Activated CD4-positive, alpha-beta T cell treated with anti-CD3 and anti-CD28 coated beads, Interleukin-2, amount 10 ng/mL, durations not matched to agents 7 days and 5 days (primary cell): Measurements from ENCODE around the gene LYZL6. TPM values are rescaled to one million over a fixed set of nuclear protein-coding genes. Genes with fewer than 3 reads are reported as not detected.
"Not testable (repeated sequence)": the region's sequence is repeated elsewhere in the genome, so short reads cannot be mapped to it uniquely, and the experiment has no call there.

Experiments used
- CTCF ChIA-PET: fragments of 350-600 bp; sonication (Branson Sonifier 250); formaldehyde crosslinking; loops from one replicate; lab custom pipeline; 2021; ENCODE audit warnings: antibody characterized with exemption; lab: Charles Lee
- POLR2A ChIA-PET: fragments of 350-600 bp; sonication (Branson Sonifier 250); formaldehyde crosslinking; loops from one replicate; lab custom pipeline; 2021; ENCODE audit warnings: antibody characterized with exemption; lab: Charles Lee
- DNase-seq: peaks from one replicate; pipeline ENCODE4 v3.0.0-alpha.2; 2020
- H3K27ac Mint-ChIP-seq: one replicate; pipeline ENCODE4 v1.8.0; 2021; ENCODE audit warnings: mild to moderate bottlenecking, moderate library complexity, mixed read lengths
- H3K27me3 Mint-ChIP-seq: one replicate; pipeline ENCODE4 v1.8.0; 2021; ENCODE audit warnings: mixed read lengths
- H3K36me3 Mint-ChIP-seq: one replicate; pipeline ENCODE4 v1.8.0; 2021; ENCODE audit warnings: low read depth, mixed read lengths
- H3K4me1 Mint-ChIP-seq: one replicate; pipeline ENCODE4 v1.8.0; 2021; ENCODE audit warnings: mixed read lengths
- H3K4me3 Mint-ChIP-seq: one replicate; pipeline ENCODE4 v1.8.0; 2021; ENCODE audit warnings: mild to moderate bottlenecking, moderate library complexity, mixed read lengths
- H3K9me3 Mint-ChIP-seq: one replicate; pipeline ENCODE4 v1.8.0; 2021; ENCODE audit warnings: mixed read lengths
- total RNA-seq, 2 experiments: library from RNA; stranded (reverse); gene quantifications; one replicate each; pipeline ENCODE4 v1.2.3, GENCODE V29; 2021

Gene LYZL6
- total RNA-seq, 2 experiments from 2014 or later, result not detected

DNA sequence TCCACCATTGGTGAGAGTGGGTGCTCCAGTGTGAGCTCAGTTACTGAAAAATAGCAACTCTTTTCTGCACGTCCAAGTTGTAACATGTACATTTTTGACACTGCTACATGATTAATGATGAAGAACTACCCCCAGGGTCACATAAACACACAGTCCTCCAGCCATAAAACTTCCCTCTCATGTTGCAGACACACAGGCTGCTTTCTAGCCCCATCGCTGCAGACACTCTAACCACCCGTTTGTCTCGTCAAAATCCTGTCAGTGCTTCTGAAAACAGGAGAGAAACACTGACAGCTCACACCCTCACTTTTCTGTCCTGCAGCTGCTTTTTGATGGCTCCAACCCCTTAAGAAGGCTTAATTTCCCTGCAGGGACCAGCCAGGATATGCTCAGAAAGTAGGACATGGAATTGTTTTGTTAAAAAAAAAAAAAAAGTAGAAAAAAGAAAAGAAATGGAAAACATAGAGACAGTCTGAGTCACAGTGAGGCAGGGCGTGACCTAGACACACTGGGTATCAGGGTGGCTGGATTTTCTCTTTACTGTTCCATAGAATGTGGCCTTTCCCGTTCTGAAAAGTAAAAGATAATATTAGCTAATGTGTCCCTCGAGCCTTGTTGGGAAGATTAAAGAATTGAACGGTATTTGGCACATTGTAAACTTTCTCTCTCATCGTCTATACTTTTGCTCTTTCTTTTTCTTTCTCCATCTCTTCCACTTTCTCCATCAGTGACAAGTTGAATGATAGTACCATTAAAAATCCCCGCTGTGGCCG is 42.6 kb downstream of the LYZL6 start:
- POLR2A ChIA-PET, result no interaction called here
- CTCF ChIA-PET, result interaction anchor here (0.6 to 3.2 kb wide), 9 partner anchors 9 to 84 kb away, joined by 3 to 17 read pairs (median 4); partner anchors contain the start of genes CCL5 and RDM1
- peaks cover 57% of the 10 kb centered on the region for H3K4me1 Mint-ChIP-seq
- H3K27ac Mint-ChIP-seq, result peak overlapping the region; percentile 52
- H3K27me3 Mint-ChIP-seq, result peaks cover 7% of the 10 kb centered on the region
- H3K36me3 Mint-ChIP-seq, result peaks cover 3% of the 10 kb centered on the region
- H3K9me3 Mint-ChIP-seq, result no peaks in the 10 kb centered on the region
- no peak for DNase-seq
- H3K4me3 Mint-ChIP-seq, result peak overlapping the region; percentile 4

DNA sequence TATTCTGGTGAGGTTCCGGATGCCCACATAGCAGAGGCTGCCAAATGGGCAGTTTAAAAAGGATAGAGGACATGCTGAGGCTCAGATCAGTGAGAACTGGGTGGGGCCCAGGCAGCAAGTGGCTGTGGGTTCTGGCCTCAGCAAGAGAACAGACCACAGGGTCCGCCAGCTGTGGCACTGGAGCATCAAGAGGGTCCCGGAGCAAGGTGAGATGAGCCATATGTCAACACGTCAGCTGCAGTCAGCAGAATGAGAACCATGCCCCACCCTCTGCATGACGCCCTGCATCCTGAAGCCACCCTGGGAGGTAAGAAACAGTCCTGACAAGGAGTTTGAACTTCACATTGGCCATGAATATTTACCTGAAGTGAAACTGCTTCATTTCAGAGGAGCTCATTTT is 43.2 kb downstream of the LYZL6 start:
- Mint-ChIP-seq H3K9me3 (no peaks in the 10 kb centered on the region), H3K27ac (peak overlapping the region; percentile 52), H3K4me1 (peaks cover 63% of the 10 kb centered on the region), H3K4me3 (peak overlapping the region; percentile 4), H3K27me3 (peaks cover 7% of the 10 kb centered on the region), H3K36me3 (peaks cover 3% of the 10 kb centered on the region)
- DNase-seq, result no peak
- ChIA-PET CTCF (interaction anchor here (0.6 to 3.2 kb wide), 6 partner anchors 8 to 31 kb away, joined by 3 to 17 read pairs (median 4); partner anchors contain the start of genes CCL5 and RDM1), POLR2A (no interaction called here)

DNA sequence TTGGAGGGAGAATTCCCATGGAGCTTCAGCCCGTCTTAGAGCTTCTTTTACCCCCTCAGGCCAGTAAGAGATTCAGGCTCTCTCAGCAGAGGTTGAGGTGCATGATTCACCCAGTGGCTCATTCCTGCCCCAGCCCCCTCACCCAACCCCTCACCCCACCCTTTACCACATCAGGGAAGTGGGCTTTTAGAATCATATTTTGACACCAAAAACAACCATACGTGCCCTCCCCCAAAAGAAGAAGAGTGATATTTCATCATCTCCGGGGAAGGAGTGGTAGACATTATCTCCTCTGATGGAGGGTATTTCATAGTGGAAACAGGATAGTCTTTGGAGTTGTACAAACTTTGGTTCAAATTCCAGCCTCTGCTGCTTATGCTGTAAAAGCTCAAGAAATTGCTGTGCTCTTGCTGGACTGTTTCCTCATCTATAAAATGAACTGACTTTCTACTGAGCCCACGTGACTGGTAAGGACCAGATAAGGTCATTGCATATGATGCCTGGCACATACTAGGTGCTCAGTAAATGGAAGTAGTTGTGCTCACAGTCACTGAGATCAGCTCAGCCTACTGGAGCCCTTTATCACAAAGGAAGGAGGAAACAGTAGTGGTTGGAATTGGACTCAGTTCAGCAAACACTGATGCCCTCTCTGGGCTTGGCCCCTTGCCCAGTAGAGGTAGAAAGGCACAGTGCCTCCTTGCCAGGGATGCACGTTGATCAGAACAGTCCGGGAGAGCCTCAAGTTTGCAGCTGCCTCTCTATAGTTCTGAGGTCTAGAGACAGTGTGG is 45.0 kb downstream of the LYZL6 start:
- Mint-ChIP-seq H3K4me3 (peak overlapping the region; percentile 48), H3K27me3 (no peaks in the 10 kb centered on the region), H3K36me3 (peaks cover 3% of the 10 kb centered on the region), H3K9me3 (peaks cover 4% of the 10 kb centered on the region), H3K4me1 (peaks cover 66% of the 10 kb centered on the region), H3K27ac (peak overlapping the region; percentile 84)
- POLR2A ChIA-PET, result no interaction called here
- CTCF ChIA-PET, result interaction anchor here (0.9 to 1.0 kb wide), 3 partner anchors 26 to 354 kb away, joined by 3 to 6 read pairs (median 3); no protein-coding TSS in a partner anchor
- DNase-seq, result peak; percentile 52

DNA sequence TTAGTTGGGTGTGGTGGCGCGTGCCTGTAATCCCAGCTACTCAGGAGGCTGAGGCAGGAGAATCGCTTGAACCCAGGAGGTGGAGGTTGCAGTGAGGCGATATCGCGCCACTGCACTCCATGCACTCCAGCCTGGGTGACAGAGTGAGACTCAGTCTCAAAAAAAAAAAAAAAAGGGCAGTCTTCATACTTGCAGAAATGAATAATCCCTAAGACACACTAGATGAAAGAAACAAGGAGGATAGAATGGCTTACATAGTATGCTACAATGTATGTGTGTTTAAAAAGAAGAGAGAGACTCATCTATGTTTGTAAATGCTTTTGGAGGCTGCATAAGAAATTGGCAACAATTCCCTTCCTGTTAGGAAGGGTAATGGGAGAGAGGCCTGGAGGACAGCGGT is 45.7 kb downstream of the LYZL6 start:
- Mint-ChIP-seq H3K27ac (peak overlapping the region; percentile 84), H3K4me1 (peaks cover 65% of the 10 kb centered on the region), H3K4me3 (peak overlapping the region; percentile 48)
- CTCF ChIA-PET, result interaction anchor here (0.9 to 1.0 kb wide), 3 partner anchors 25 to 353 kb away, joined by 3 to 6 read pairs (median 3); no protein-coding TSS in a partner anchor
- POLR2A ChIA-PET, H3K27me3 Mint-ChIP-seq, H3K36me3 Mint-ChIP-seq, H3K9me3 Mint-ChIP-seq, DNase-seq: not testable (repeated sequence)

DNA sequence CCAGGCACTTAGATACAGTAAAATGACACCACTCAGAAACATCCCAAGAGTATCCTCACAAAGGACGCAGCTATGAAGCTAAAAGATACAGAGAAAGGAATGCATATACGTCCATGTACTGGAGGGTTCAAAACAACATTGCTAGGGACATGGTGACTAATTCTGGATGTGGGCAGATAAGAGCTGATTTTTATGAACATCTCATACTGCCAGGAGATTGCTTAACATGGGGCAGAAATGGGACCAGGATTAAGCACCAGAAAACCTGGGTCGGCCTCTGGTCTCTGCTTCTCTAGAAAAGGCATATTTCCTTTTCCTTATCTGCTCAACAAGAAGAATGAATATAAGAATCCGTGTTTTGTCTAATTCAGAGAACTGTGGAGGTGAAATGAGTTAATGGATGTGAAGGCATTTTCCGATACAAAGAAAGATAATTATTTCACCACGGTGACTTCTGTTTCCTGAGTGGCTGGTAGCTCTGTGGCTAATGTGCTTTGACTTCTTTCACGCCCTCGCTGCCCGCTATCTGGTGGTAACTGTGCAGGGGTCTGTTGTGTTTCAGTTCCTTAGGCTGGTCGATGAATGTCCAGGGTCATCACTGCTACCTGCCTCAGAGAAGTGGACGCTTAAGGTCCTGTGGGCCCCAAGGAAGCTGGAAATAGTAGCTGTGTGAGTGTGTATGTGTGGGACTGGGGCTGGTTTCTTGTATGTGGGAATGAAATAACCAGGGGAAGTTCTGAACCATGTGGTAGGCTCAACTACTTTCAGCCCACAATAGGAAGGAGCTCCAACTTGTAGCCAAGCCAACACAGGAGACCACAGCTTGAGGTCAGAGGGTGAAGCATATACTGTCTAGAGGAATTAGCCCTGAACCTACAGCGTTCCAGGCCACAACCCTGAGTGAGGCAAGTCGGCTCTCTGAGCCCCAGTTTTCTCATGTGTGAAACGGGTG is 47.6 kb downstream of the LYZL6 start:
- H3K4me3 Mint-ChIP-seq, result peak overlapping the region; percentile 33
- H3K36me3 Mint-ChIP-seq, result peaks cover 3% of the 10 kb centered on the region
- H3K9me3 Mint-ChIP-seq, result peaks cover 4% of the 10 kb centered on the region
- POLR2A ChIA-PET, result interaction anchor here (0.9 kb wide), 1 partner anchor 16 kb away, joined by 3 read pairs; the partner anchor contains the start of gene CCL5
- DNase-seq, result peak; percentile 52
- H3K27ac Mint-ChIP-seq, result peak overlapping the region; percentile 74
- peaks cover 74% of the 10 kb centered on the region for H3K4me1 Mint-ChIP-seq
- CTCF ChIA-PET, result interaction anchor here (0.8 to 1.9 kb wide), 10 partner anchors 9 to 638 kb away, joined by 3 to 6 read pairs (median 3); partner anchors contain the start of genes CCL5 and RDM1
- no peaks in the 10 kb centered on the region for H3K27me3 Mint-ChIP-seq

DNA sequence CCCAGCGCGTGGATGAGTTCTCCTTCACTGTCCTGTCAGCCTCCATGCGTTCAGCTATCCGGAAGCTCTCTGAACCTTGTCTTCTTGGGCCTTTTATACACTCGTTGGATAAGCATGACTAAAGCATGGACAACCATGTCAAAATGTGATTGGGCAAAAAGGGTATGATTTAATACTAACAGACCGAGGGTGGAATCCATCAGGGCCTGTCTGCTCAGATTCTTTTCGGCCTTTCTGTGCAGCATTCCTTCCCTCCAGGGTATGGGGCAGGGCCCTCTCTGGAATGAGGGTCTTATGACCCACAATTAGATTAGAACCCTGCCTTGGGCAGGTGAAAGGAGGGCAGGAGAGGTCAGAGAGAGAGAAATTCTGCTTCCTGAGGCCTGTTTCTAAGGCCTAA is 49.3 kb downstream of the LYZL6 start:
- no peak for DNase-seq
- H3K27ac Mint-ChIP-seq, result no peak overlapping the region
- ChIA-PET POLR2A (no interaction called here), CTCF (interaction anchor here (1.1 kb wide), 1 partner anchor 130 kb away, joined by 3 read pairs; no protein-coding TSS in a partner anchor)
- peaks cover 1% of the 10 kb centered on the region for H3K36me3 Mint-ChIP-seq
- no peaks in the 10 kb centered on the region for H3K27me3 Mint-ChIP-seq
- H3K4me1 Mint-ChIP-seq, result peaks cover 74% of the 10 kb centered on the region
- H3K9me3 Mint-ChIP-seq, result peaks cover 4% of the 10 kb centered on the region
- no peak overlapping the region for H3K4me3 Mint-ChIP-seq

DNA sequence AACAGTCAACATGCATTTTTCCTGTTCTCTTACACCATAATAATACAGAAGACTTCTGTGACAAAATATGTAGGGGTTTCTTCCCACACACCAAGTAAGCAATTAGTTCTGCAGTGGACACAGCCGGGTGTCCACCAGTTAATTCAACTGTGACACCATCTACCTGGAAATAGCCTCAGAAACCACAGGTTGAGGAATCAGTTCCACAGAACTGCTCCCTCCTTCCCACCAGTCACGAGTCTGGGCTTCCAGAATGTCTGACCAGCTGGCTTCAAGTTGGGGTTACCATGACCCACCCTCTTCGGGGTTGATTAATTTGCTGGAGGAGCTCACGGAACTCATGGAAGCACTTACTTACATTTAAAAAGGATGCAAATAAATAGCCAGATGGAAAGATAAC is 49.8 kb downstream of the LYZL6 start:
- Mint-ChIP-seq H3K9me3 (peaks cover 4% of the 10 kb centered on the region), H3K27ac (no peak overlapping the region), H3K36me3 (peaks cover 1% of the 10 kb centered on the region), H3K4me3 (no peak overlapping the region), H3K4me1 (peaks cover 74% of the 10 kb centered on the region), H3K27me3 (no peaks in the 10 kb centered on the region)
- no peak for DNase-seq
- ChIA-PET CTCF (interaction anchor here (1.4 to 1.7 kb wide), 2 partner anchors 15 to 22 kb away, joined by 3 to 4 read pairs; no protein-coding TSS in a partner anchor), POLR2A (no interaction called here)

DNA sequence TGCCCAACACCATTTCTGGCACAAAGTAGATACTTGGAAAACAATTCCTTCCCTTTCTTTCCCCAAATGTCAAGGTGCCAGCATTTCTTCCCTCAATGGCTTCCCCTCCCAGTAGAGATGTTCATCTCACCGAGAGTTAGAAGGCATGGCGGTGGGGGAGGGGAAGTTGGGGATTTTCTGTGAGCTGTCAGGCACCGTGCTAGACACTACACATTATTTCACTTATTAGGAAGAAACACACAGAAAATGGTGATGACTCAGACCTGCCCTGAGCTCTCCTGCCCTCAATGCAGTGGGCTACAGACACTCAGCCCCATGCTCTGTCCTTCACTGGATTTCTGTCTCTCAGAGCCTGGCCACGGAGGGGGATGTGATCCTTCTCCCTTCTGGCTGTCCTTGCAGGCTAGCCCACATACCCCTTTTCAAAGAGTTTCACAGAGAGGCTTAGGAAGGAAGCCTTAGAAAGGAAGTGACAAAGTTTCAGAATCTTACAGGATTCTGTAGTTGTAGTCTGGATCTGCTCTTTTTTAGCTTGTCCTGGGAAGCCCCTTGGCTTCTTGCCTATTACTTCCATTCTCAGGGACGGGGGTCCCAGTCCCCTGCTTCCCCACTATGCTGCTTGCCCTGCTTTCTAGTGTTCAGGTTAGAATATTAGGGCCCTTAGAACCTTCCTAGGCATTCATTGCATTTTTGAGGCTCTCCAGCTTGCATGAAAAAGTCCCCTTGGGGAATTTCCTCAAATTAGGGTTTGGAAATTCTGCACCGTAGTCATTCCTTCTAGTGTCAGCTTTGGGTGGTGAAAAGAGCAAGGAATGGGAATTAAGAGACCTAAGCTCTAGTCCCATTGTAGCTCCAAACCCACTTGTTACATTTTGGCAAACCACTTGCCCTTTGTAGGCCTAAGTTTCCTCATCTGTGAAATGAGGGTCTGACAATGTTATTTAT is 51.1 kb downstream of the LYZL6 start:
- H3K9me3 Mint-ChIP-seq, result peaks cover 4% of the 10 kb centered on the region
- ChIA-PET CTCF (interaction anchor here (0.7 to 5.5 kb wide), 8 partner anchors 8 to 43 kb away, joined by 3 to 23 read pairs (median 4); partner anchors contain the start of gene CCL5), POLR2A (no interaction called here)
- H3K27me3 Mint-ChIP-seq, result no peaks in the 10 kb centered on the region
- H3K27ac Mint-ChIP-seq, result peak overlapping the region; percentile 88
- peaks cover 1% of the 10 kb centered on the region for H3K36me3 Mint-ChIP-seq
- peaks cover 67% of the 10 kb centered on the region for H3K4me1 Mint-ChIP-seq
- peak; percentile 23 for DNase-seq
- H3K4me3 Mint-ChIP-seq, result no peak overlapping the region

DNA sequence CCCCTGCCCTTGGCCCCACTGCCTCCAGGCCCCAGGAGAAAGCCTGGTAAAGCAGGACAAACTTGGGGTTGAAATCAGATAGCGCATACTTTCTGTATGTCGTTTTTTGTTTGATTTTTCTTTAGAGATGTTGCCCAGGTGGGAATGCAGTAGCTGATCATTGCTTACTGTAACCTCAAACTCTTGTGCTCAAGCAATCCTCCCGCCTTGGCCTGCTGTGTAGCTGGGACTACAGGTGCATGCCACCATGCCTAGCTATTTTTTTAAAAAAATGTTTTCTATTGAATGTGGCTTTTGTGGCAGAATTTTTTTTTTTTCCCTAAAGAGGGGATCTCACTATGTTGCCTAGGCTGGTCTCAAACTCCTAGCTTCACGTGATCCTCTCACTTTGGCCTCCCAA is 52.2 kb downstream of the LYZL6 start:
- POLR2A ChIA-PET, result interaction anchor here (0.6 kb wide), 2 partner anchors 49 to 112 kb away, joined by 3 to 4 read pairs; no protein-coding TSS in a partner anchor
- peaks cover 4% of the 10 kb centered on the region for H3K9me3 Mint-ChIP-seq
- H3K4me3 Mint-ChIP-seq, result peak overlapping the region; percentile 22
- H3K27ac Mint-ChIP-seq, result peak overlapping the region; percentile 90
- no peaks in the 10 kb centered on the region for H3K27me3 Mint-ChIP-seq
- CTCF ChIA-PET, result interaction anchor here (0.6 to 5.5 kb wide), 7 partner anchors 12 to 644 kb away, joined by 3 to 23 read pairs (median 4); partner anchors contain the start of genes CCL3, CCL5, MYO19 and PIGW
- peaks cover 62% of the 10 kb centered on the region for H3K4me1 Mint-ChIP-seq
- peak; percentile 17 for DNase-seq
- peaks cover 1% of the 10 kb centered on the region for H3K36me3 Mint-ChIP-seq

DNA sequence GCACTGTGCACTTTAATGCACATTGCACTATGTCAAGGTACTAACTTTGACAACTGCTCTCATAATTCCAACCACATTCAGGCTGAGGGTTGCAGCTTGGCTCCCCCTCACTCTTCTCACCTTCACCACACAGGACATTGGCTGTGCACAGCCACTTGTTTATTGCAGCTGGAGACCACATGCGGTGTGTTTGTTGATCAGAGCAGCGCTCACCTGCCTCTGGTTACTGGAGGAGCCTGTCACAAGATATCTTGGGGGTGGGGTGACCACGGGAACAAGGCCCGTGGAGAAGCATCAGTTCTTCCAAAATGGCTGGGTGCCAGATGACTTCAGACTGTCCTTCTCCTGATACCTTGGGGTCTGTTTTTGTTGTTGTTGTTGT is 52.7 kb downstream of the LYZL6 start:
- H3K4me1 Mint-ChIP-seq, result peaks cover 57% of the 10 kb centered on the region
- H3K27ac Mint-ChIP-seq, result peak overlapping the region; percentile 90

More for the DNA sequence above, 52.7 kb downstream of the LYZL6 start:
- ChIA-PET POLR2A (interaction anchor here (0.6 to 1.0 kb wide), 3 partner anchors 11 to 112 kb away, joined by 3 to 4 read pairs (median 3); partner anchors contain the start of gene CCL5), CTCF (interaction anchor here (0.6 to 5.5 kb wide), 6 partner anchors 11 to 644 kb away, joined by 3 to 23 read pairs (median 4); partner anchors contain the start of genes CCL5, MYO19 and PIGW)
- Mint-ChIP-seq H3K9me3 (peaks cover 4% of the 10 kb centered on the region), H3K4me3 (peak overlapping the region; percentile 22), H3K36me3 (peaks cover 1% of the 10 kb centered on the region), H3K27me3 (no peaks in the 10 kb centered on the region)
- DNase-seq, result peak; percentile 77
